HepG2 (cell line): ENCODE data around the gene ZNF691. TPM values are rescaled to one million over a fixed set of nuclear protein-coding genes. Genes with fewer than 3 reads are reported as not detected.

Source experiments
- ARID2 ChIP-seq: sonication (generic); formaldehyde crosslinking; IDR thresholded peaks from 2 replicates; pipeline ENCODE4 v1.8.1; 2022; ENCODE audit warnings: mild to moderate bottlenecking, missing genetic modification reagents, borderline replicate concordance
- ATM ChIP-seq: fragments of 450-650 bp; IDR thresholded peaks from 2 replicates; pipeline ENCODE4 v1.7.1; 2017; ENCODE audit warnings: mild to moderate bottlenecking, borderline replicate concordance
- CBX5 ChIP-seq: sonication (generic); formaldehyde crosslinking; IDR thresholded peaks from 2 replicates; pipeline ENCODE4 v1.4.0; 2020; ENCODE audit warnings: missing genetic modification reagents, borderline replicate concordance
- ESRRA ChIP-seq: sonication (generic); formaldehyde crosslinking; IDR thresholded peaks from 2 replicates; pipeline ENCODE4 v1.5.1; 2020; ENCODE audit warnings: mild to moderate bottlenecking, low read depth, missing genetic modification reagents
- GFI1 ChIP-seq: sonication (generic); formaldehyde crosslinking; IDR thresholded peaks from 2 replicates; pipeline ENCODE4 v1.5.0; 2020; ENCODE audit warnings: missing genetic modification reagents, mild to moderate bottlenecking, borderline replicate concordance
- KAT8 ChIP-seq: IDR thresholded peaks from 2 replicates; pipeline ENCODE4 v1.6.1; 2016; ENCODE audit warnings: missing genetic modification reagents, missing compliant biosample characterization
- NCOA1 ChIP-seq: sonication (generic); formaldehyde crosslinking; IDR thresholded peaks from 2 replicates; pipeline ENCODE4 v1.9.0; 2021; ENCODE audit warnings: missing genetic modification reagents
- PITX1 ChIP-seq: sonication (generic); formaldehyde crosslinking; IDR thresholded peaks from 2 replicates; pipeline ENCODE4 v1.5.1; 2020; ENCODE audit warnings: mild to moderate bottlenecking, missing genetic modification reagents
- RBFOX2 ChIP-seq: fragments of 200-400 bp; formaldehyde crosslinking; IDR thresholded peaks from 2 replicates; pipeline ENCODE4 v1.6.1; 2017; ENCODE audit warnings: low read depth, mild to moderate bottlenecking, low read length
- RFXAP ChIP-seq: sonication (generic); formaldehyde crosslinking; IDR thresholded peaks from 2 replicates; pipeline ENCODE4 v1.4.0; 2020; ENCODE audit warnings: missing genetic modification reagents, borderline replicate concordance
- SALL2 ChIP-seq: sonication (generic); formaldehyde crosslinking; IDR thresholded peaks from 2 replicates; pipeline ENCODE4 v1.8.1; 2023; ENCODE audit warnings: mild to moderate bottlenecking, missing genetic modification reagents, inconsistent platforms
- SOX6 ChIP-seq, 2 experiments: fragments of 450-650 bp in 1 of 2; sonication (generic) in 1 of 2; formaldehyde crosslinking in 1 of 2; IDR thresholded peaks; 2 replicates each; pipeline versions ENCODE4 v1.4.0 to v1.6.1; 2017 to 2020; ENCODE audit warnings: antibody characterized with exemption in 1 of 2, mild to moderate bottlenecking in 1 of 2, missing genetic modification reagents in 1 of 2
- TARDBP ChIP-seq: sonication (generic); formaldehyde crosslinking; IDR thresholded peaks from 2 replicates; pipeline ENCODE4 v1.8.0; 2022; ENCODE audit warnings: mild to moderate bottlenecking, missing genetic modification reagents
- TSC22D2 ChIP-seq: sonication (generic); formaldehyde crosslinking; IDR thresholded peaks from 2 replicates; pipeline ENCODE4 v1.5.1; 2020; ENCODE audit warnings: missing genetic modification reagents, mild to moderate bottlenecking, borderline replicate concordance
- YY1 ChIP-seq: IDR thresholded peaks from 2 replicates; pipeline ENCODE4 v1.6.1; 2011; ENCODE audit warnings: low read length, low read depth, moderate library complexity, mild to moderate bottlenecking; ENCODE audit not compliant: insufficient read depth, insufficient replicate concordance
- ZBTB7B ChIP-seq: sonication (generic); formaldehyde crosslinking; IDR thresholded peaks from 2 replicates; pipeline ENCODE4 v1.4.0; 2020; ENCODE audit warnings: missing genetic modification reagents
- ZMYM4 ChIP-seq: sonication (generic); formaldehyde crosslinking; IDR thresholded peaks from 2 replicates; pipeline ENCODE4 v1.8.1; 2023; ENCODE audit warnings: mild to moderate bottlenecking, missing genetic modification reagents
- ZNF263 ChIP-seq: sonication (generic); formaldehyde crosslinking; IDR thresholded peaks from 2 replicates; pipeline ENCODE4 v1.4.0; 2020; ENCODE audit warnings: missing genetic modification reagents
- ZNF510 ChIP-seq: sonication (generic); formaldehyde crosslinking; IDR thresholded peaks from 2 replicates; pipeline ENCODE4 v1.4.0; 2020; ENCODE audit warnings: low read depth, mild to moderate bottlenecking, missing genetic modification reagents
- ZNF557 ChIP-seq: sonication (generic); formaldehyde crosslinking; IDR thresholded peaks from 2 replicates; pipeline ENCODE4 v1.4.0; 2020; ENCODE audit warnings: missing genetic modification reagents
- ZNF589 ChIP-seq: sonication (generic); formaldehyde crosslinking; conservative IDR thresholded peaks from 2 replicates; pipeline ENCODE4 v1.8.0; 2022; ENCODE audit warnings: mild to moderate bottlenecking, moderate library complexity, missing genetic modification reagents
- ZNF605 ChIP-seq: sonication (generic); formaldehyde crosslinking; IDR thresholded peaks from 2 replicates; pipeline ENCODE4 v1.8.0; 2022; ENCODE audit warnings: mild to moderate bottlenecking, missing genetic modification reagents
- ZZZ3 ChIP-seq: sonication (generic); formaldehyde crosslinking; IDR thresholded peaks from 2 replicates; pipeline ENCODE4 v1.4.0; 2020; ENCODE audit warnings: missing genetic modification reagents, mild to moderate bottlenecking, borderline replicate concordance
- polyA plus RNA-seq, 8 experiments: library from polyadenylated mRNA; depleted of rRNA in 3 of 8; stranded (reverse) in 7 of 8; unstranded in 1 of 8; fragments of >200 nt; fragmentation: Illumina TruSeq in 4 of 8; extraction: Trizol in 4 of 8; gene quantifications; 2 replicates each; pipeline versions ENCODE4 v1.2.1 to v1.2.3, GENCODE V29; 2011 to 2016; ENCODE audit warnings: low read depth in 4 of 8, missing spikeins in 1 of 8, mixed read lengths in 1 of 8; ENCODE audit not compliant: insufficient read depth in 1 of 8
- total RNA-seq, 5 experiments: library from RNA; depleted of rRNA; stranded (reverse); fragments of >200 nt; fragmentation: Illumina TruSeq; extraction: Trizol; gene quantifications; 2 replicates each; pipeline ENCODE4 v1.2.3, GENCODE V29; 2016; ENCODE audit warnings: low read depth in 1 of 5
- TF ChIP-seq, protein P1 (sequence below): sonication (generic); formaldehyde crosslinking; conservative IDR thresholded peaks from 2 replicates; pipeline ENCODE4 v1.4.0; 2020; ENCODE audit warnings: missing genetic modification reagents
- TF ChIP-seq, protein P2 (sequence below): IDR thresholded peaks from 2 replicates; pipeline ENCODE4 v1.6.1; 2018; ENCODE audit warnings: missing genetic modification reagents, mild to moderate bottlenecking, missing compliant biosample characterization
- TF ChIP-seq, protein P3 (sequence below): sonication (generic); formaldehyde crosslinking; IDR thresholded peaks from 2 replicates; pipeline ENCODE4 v1.8.0; 2022; ENCODE audit warnings: mild to moderate bottlenecking, missing genetic modification reagents, borderline replicate concordance
- TF ChIP-seq, protein P4 (sequence below): IDR thresholded peaks from 2 replicates; pipeline ENCODE4 v1.6.1; 2016

The ZNF691 gene
- total and polyA plus RNA-seq, 2 of the 13 experiments (the other 11 are each of a cell fraction or from before 2014, with no cell fraction given): 7.6 to 7.8 TPM

DNA sequence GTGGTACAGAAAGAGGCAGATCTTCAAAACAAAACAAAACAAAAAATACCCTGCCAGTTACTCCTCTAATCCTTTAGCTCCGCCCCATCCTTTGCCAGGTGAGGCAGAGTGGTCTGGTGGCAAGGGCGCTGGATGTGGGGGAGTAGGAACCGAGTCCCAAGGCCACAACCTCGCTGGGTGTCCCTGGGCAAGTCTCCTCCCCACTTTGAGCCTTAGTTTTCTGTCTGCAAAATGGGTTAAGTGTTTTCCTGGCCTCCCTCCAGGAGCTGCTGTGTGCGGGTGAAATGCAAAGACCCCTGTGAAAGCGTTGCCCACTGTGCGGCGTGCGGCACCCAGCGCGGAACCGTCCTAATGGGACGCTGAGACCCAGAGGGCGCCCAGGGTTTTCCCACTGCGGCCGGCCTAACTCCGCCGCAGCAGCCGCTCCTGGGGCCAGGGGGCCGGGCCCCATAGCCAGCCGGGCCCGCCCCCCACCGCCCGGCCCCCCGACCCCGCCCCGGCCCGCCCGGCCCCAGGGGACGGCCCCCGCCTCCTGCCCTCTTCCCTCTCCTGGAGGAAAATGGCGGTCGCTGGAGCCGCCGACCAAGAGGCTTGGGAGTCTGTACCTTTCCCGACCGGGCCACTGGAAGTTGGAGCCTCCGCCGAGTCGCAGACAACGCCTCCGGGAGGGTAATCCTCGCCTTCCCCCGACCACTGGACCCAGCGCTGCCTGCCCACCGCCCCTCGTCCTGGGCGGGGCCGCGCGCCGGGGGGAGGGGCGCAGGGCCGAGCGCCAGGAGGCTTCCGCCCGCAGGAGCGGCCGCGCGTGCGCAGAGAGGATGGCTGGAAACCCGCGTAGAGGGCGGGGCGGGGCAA lies 29.6 kb upstream of the ZNF691 start, which contains the start of the genes ERMAP and SVBP (continued):
- TF ChIP-seq, protein P1, sequence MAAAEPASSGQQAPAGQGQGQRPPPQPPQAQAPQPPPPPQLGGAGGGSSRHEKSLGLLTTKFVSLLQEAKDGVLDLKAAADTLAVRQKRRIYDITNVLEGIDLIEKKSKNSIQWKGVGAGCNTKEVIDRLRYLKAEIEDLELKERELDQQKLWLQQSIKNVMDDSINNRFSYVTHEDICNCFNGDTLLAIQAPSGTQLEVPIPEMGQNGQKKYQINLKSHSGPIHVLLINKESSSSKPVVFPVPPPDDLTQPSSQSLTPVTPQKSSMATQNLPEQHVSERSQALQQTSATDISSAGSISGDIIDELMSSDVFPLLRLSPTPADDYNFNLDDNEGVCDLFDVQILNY: no peak
- no peak for TF ChIP-seq ARID2 (CRISPR knock-in tag)
- TF ChIP-seq ZNF557: 0 out of 2 replicates have a peak, but pooled peaks have one; percentile 22
- no peak for TF ChIP-seq ZNF263 (CRISPR knock-in tag)
- TF ChIP-seq CBX5 (CRISPR knock-in tag): no peak
- no peak for TF ChIP-seq SOX6 (IDR thresholded peaks at IDR 0.05)
- peak; percentile 24; the same call in 1 of the 2 replicates for TF ChIP-seq SOX6 (CRISPR knock-in tag; IDR thresholded peaks at IDR 0.05)
- 0 out of 2 replicates have a peak, but pooled peaks have one; percentile 28 for TF ChIP-seq ZNF589 (CRISPR knock-in tag)
- no peak for TF ChIP-seq ZNF605 (CRISPR knock-in tag)
- peak; percentile 65 for TF ChIP-seq KAT8 (CRISPR knock-in tag)
- TF ChIP-seq ZBTB7B (CRISPR knock-in tag): peak; percentile 82
- no peak for TF ChIP-seq ZZZ3 (CRISPR knock-in tag)
- TF ChIP-seq SALL2 (CRISPR knock-in tag): peak; percentile 53; the same call in 1 of the 2 replicates
- TF ChIP-seq YY1: peak; percentile 93
- peak; percentile 21; the same call in 1 of the 2 replicates for TF ChIP-seq TSC22D2
- TF ChIP-seq GFI1: no peak
- TF ChIP-seq ZNF510 (CRISPR knock-in tag): no peak
- TF ChIP-seq PITX1: no peak
- no peak for TF ChIP-seq NCOA1 (CRISPR knock-in tag)
- peak; percentile 23; the same call in 1 of the 2 replicates for TF ChIP-seq TARDBP (CRISPR knock-in tag)
- TF ChIP-seq ESRRA (CRISPR knock-in tag): no peak
- peak; percentile 89 for TF ChIP-seq RBFOX2
- TF ChIP-seq ZMYM4: peak; percentile 61; the same call in 1 of the 2 replicates
- TF ChIP-seq, protein P2, sequence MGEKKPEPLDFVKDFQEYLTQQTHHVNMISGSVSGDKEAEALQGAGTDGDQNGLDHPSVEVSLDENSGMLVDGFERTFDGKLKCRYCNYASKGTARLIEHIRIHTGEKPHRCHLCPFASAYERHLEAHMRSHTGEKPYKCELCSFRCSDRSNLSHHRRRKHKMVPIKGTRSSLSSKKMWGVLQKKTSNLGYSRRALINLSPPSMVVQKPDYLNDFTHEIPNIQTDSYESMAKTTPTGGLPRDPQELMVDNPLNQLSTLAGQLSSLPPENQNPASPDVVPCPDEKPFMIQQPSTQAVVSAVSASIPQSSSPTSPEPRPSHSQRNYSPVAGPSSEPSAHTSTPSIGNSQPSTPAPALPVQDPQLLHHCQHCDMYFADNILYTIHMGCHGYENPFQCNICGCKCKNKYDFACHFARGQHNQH (CRISPR knock-in tag): no peak
- TF ChIP-seq RFXAP (CRISPR knock-in tag): peak; percentile 37; the same call in 1 of the 2 replicates
- TF ChIP-seq, protein P3, sequence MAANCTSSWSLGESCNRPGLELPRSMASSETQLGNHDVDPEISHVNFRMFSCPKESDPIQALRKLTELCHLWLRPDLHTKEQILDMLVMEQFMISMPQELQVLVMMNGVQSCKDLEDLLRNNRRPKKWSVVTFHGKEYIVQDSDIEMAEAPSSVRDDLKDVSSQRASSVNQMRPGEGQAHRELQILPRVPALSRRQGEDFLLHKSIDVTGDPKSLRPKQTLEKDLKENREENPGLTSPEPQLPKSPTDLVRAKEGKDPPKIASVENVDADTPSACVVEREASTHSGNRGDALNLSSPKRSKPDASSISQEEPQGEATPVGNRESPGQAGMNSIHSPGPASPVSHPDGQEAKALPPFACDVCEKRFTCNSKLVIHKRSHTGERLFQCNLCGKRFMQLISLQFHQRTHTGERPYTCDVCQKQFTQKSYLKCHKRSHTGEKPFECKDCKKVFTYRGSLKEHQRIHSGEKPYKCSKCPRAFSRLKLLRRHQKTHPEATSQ (CRISPR knock-in tag): no peak
- TF ChIP-seq, protein P4, sequence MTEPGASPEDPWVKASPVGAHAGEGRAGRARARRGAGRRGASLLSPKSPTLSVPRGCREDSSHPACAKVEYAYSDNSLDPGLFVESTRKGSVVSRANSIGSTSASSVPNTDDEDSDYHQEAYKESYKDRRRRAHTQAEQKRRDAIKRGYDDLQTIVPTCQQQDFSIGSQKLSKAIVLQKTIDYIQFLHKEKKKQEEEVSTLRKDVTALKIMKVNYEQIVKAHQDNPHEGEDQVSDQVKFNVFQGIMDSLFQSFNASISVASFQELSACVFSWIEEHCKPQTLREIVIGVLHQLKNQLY (CRISPR knock-in tag): no peak
- TF ChIP-seq ATM: no peak
